ENCODE results near the gene CLASP2. TPM values are rescaled to one million over a fixed set of nuclear protein-coding genes. Genes with fewer than 3 reads are reported as not detected.
"Not testable (repeated sequence)": the region's sequence is repeated elsewhere in the genome, so short reads cannot be mapped to it uniquely, and the experiment has no call there.

The CLASP2 gene
- total RNA-seq, 4 donors from 2014 or later: 38.4 to 53.2 (median 43.1) TPM

GRCh38 chr3:33473813-33474212 lies 244.2 kb downstream of the CLASP2 start:
- no peaks in the 10 kb centered on the region for H3K27me3 ChIP-seq
- H3K4me1 ChIP-seq: no peaks in the 10 kb centered on the region
- no peak overlapping the region for H3K27ac ChIP-seq (replicated peaks in 1 of 4)
- H3K36me3 ChIP-seq: no peaks in the 10 kb centered on the region
- H3K9me3 ChIP-seq: no peaks in the 10 kb centered on the region
- WGBS: 95% methylated on average over 2 of the region's 2 CpGs
- no peak for DNase-seq (ENCODE audit: extremely low spot score)
- TF ChIP-seq CTCF (IDR thresholded peaks at IDR 0.05): no peak
- TF ChIP-seq EP300 (IDR thresholded peaks at IDR 0.05): no peak
- TF ChIP-seq POLR2A (IDR thresholded peaks at IDR 0.05; ENCODE audit: low read depth): no peak
- TF ChIP-seq POLR2AphosphoS5 (IDR thresholded peaks at IDR 0.05): no peak
- no peak overlapping the region for H3K4me3 ChIP-seq
- intact Hi-C loops (cut with DNase I): no loop called here

GRCh38 chr3:33467786-33468185 lies 250.3 kb downstream of the CLASP2 start:
- Histone ChIP-seq H3K4me1 (no peaks in the 10 kb centered on the region), H3K27ac (replicated peaks in 1 of 4) (no peak overlapping the region), H3K4me3 (no peak overlapping the region), H3K36me3 (no peaks in the 10 kb centered on the region), H3K27me3 (no peaks in the 10 kb centered on the region), H3K9me3 (no peaks in the 10 kb centered on the region)
- intact Hi-C loops (cut with DNase I): no loop called here
- 90% methylated on average over 3 of the region's 3 CpGs for WGBS
- TF ChIP-seq CTCF (IDR thresholded peaks at IDR 0.05) (no peak), EP300 (IDR thresholded peaks at IDR 0.05) (no peak), POLR2A (IDR thresholded peaks at IDR 0.05; ENCODE audit: low read depth) (no peak), POLR2AphosphoS5 (IDR thresholded peaks at IDR 0.05) (no peak)
- DNase-seq (ENCODE audit: extremely low spot score): no peak

- Histone ChIP-seq H3K9me3 (peaks cover 0 to 12% (median 5%) of the 10 kb centered on the region in 4 donors), H3K36me3 (no peaks in the 10 kb centered on the region), H3K4me3 (no peak overlapping the region), H3K27me3 (no peaks in the 10 kb centered on the region), H3K27ac (replicated peaks in 1 of 4) (no peak overlapping the region), H3K4me1 (no peaks in the 10 kb centered on the region)
- 93% methylated on average over 2 of the region's 2 CpGs for WGBS
- TF ChIP-seq CTCF (IDR thresholded peaks at IDR 0.05) (no peak), EP300 (IDR thresholded peaks at IDR 0.05) (no peak), POLR2AphosphoS5 (IDR thresholded peaks at IDR 0.05) (no peak), POLR2A (IDR thresholded peaks at IDR 0.05; ENCODE audit: low read depth) (no peak)
- intact Hi-C loops (cut with DNase I): no loop called here
- no peak for DNase-seq (ENCODE audit: extremely low spot score)
These were observed 257.0 kb downstream of the CLASP2 start for GRCh38 chr3:33461097-33461496.

- DNase-seq (ENCODE audit: extremely low spot score); H3K27me3 ChIP-seq; H3K4me3 ChIP-seq; H3K36me3 ChIP-seq; intact Hi-C loops (cut with DNase I); H3K4me1 ChIP-seq; H3K27ac ChIP-seq (replicated peaks in 1 of 4): not testable (repeated sequence)
- WGBS: 95% methylated on average over 4 of the region's 4 CpGs
- peaks cover 0 to 12% (median 5%) of the 10 kb centered on the region in 4 donors for H3K9me3 ChIP-seq
These were observed 258.5 kb downstream of the CLASP2 start for GRCh38 chr3:33459577-33459976.

GRCh38 chr3:33458446-33458845 lies 259.6 kb downstream of the CLASP2 start:
- no peak for DNase-seq (ENCODE audit: extremely low spot score)
- Histone ChIP-seq H3K9me3 (peaks cover 0 to 12% (median 5%) of the 10 kb centered on the region in 4 donors), H3K27ac (replicated peaks in 1 of 4) (no peak overlapping the region), H3K36me3 (no peaks in the 10 kb centered on the region), H3K4me1 (no peaks in the 10 kb centered on the region), H3K27me3 (no peaks in the 10 kb centered on the region), H3K4me3 (no peak overlapping the region)
- intact Hi-C loops (cut with DNase I): no loop called here
- 93% methylated on average over 3 of the region's 3 CpGs for WGBS
- TF ChIP-seq POLR2A (IDR thresholded peaks at IDR 0.05; ENCODE audit: low read depth): no peak
- TF ChIP-seq CTCF (IDR thresholded peaks at IDR 0.05): no peak
- no peak for TF ChIP-seq EP300 (IDR thresholded peaks at IDR 0.05)
- no peak for TF ChIP-seq POLR2AphosphoS5 (IDR thresholded peaks at IDR 0.05)

Data from esophagus muscularis mucosa (tissue), 4 donors.